Transverse colon (tissue), 4 donors: ENCODE measurements around the gene VTA1.

ENCODE experiments used
- EP300 ChIP-seq: sonication (generic); formaldehyde crosslinking; IDR thresholded peaks from one replicate; pipeline ENCODE4 v1.6.1; 2017; ENCODE audit warnings: antibody characterized with exemption, low read depth
- POLR2A ChIP-seq: fragments of 450-650 bp; IDR thresholded peaks from one replicate; pipeline ENCODE4 v1.6.1; 2016; ENCODE audit warnings: antibody characterized with exemption, mild to moderate bottlenecking, moderate library complexity
- POLR2AphosphoS5 ChIP-seq, 3 donors: sonication (generic); formaldehyde crosslinking; IDR thresholded peaks; one replicate each; pipeline ENCODE4 v1.6.1; 2016; ENCODE audit warnings: antibody characterized with exemption in 3 of 3
- TF ChIP-seq, protein P1 (sequence below), 5 experiments: fragments of 200-600 bp in 3 of 5; fragments of 450-650 bp in 2 of 5; sonication (generic) in 3 of 5; IDR thresholded peaks; 1 replicate in 2 of 5; 2 replicates in 3 of 5; pipeline ENCODE4 v1.5.1; 2016 to 2017; ENCODE audit warnings: antibody characterized with exemption in 5 of 5, inconsistent platforms in 3 of 5, mild to moderate bottlenecking in 2 of 5, moderate library complexity in 1 of 5

DNA sequence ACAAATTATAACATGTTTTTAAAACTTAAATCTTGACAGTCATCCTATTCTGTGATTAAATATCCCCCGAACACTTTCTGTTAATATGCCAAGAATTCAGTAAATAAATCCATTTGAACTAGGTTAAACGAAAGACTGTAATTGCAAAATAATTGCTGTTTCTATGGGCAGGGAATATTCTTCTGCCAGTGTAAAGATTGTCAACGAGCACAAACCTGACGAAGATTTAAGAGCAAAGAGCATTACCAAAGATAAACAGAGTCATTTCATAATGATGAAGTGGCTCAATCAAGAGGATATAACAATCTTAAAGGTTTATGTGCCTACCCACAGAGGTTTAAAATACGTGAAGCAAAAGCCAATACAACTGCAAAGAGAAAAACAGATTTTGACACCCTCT lies 78.5 kb downstream of the VTA1 start:
- TF ChIP-seq POLR2A (no peak), POLR2AphosphoS5 (IDR thresholded peaks at IDR 0.05) (no peak), EP300 (no peak)
- TF ChIP-seq, protein P1, sequence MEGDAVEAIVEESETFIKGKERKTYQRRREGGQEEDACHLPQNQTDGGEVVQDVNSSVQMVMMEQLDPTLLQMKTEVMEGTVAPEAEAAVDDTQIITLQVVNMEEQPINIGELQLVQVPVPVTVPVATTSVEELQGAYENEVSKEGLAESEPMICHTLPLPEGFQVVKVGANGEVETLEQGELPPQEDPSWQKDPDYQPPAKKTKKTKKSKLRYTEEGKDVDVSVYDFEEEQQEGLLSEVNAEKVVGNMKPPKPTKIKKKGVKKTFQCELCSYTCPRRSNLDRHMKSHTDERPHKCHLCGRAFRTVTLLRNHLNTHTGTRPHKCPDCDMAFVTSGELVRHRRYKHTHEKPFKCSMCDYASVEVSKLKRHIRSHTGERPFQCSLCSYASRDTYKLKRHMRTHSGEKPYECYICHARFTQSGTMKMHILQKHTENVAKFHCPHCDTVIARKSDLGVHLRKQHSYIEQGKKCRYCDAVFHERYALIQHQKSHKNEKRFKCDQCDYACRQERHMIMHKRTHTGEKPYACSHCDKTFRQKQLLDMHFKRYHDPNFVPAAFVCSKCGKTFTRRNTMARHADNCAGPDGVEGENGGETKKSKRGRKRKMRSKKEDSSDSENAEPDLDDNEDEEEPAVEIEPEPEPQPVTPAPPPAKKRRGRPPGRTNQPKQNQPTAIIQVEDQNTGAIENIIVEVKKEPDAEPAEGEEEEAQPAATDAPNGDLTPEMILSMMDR (IDR thresholded peaks at IDR 0.05), result no peak
